Measurements from ENCODE around the gene ZBED5. TPM values are rescaled to one million over a fixed set of nuclear protein-coding genes. Genes with fewer than 3 reads are reported as not detected.

The ZBED5 gene
- total and polyA plus RNA-seq, 4 donors = 5.4 to 10.7 (median 10.1) TPM

- TF ChIP-seq CTCF (IDR thresholded peaks at IDR 0.05; ENCODE audit: low read depth, low read length, missing input control) = no peak
Observed at GRCh38 chr11:10875430-10876021, 17.7 kb upstream of the ZBED5 start (continued).

- H3K36me3 ChIP-seq (ENCODE audit: control insufficient read depth in 4 of 4, insufficient read depth in 3 of 4, low read depth in 1 of 4, low read length in 3 of 4) = no peaks in the 10 kb centered on the region
- H3K9ac ChIP-seq (ENCODE audit: low read depth in 1 of 2, low read length in 2 of 2) = no peak overlapping the region
- TF ChIP-seq SP1 (IDR thresholded peaks at IDR 0.05) = no peak
- TF ChIP-seq TAF1 (conservative IDR thresholded peaks at IDR 0.05) = no peak
- TF ChIP-seq FOXA1 (IDR thresholded peaks at IDR 0.05) = no peak
- no peak for TF ChIP-seq YY1 (IDR thresholded peaks at IDR 0.05)
- TF ChIP-seq RXRA (IDR thresholded peaks at IDR 0.05) = no peak
- no peak for TF ChIP-seq JUND (IDR thresholded peaks at IDR 0.05)
- TF ChIP-seq REST (IDR thresholded peaks at IDR 0.05) = no peak
- TF ChIP-seq RAD21 (IDR thresholded peaks at IDR 0.05) = no peak
- TF ChIP-seq CTCF (IDR thresholded peaks at IDR 0.05; ENCODE audit: low read depth, low read length, missing input control) = no peak
- TF ChIP-seq ATF3 (IDR thresholded peaks at IDR 0.05) = no peak
- TF ChIP-seq GABPA (IDR thresholded peaks at IDR 0.05 in 1 of 2, conservative IDR thresholded peaks at IDR 0.05 in 1 of 2) = no peak
- TF ChIP-seq FOXA2 (IDR thresholded peaks at IDR 0.05) = no peak
- no peak for TF ChIP-seq HNF4G (IDR thresholded peaks at IDR 0.05)
- no peak for TF ChIP-seq EGR1 (IDR thresholded peaks at IDR 0.05; ENCODE audit: low read depth in 2 of 2)
- no peak for TF ChIP-seq ZBTB33 (IDR thresholded peaks at IDR 0.05)
- TF ChIP-seq HNF4A (conservative IDR thresholded peaks at IDR 0.05) = no peak
- TF ChIP-seq MAX (IDR thresholded peaks at IDR 0.05) = no peak
- no peak overlapping the region for H3K4me3 ChIP-seq (ENCODE audit: low read depth in 1 of 3, low read length in 3 of 3)
- H3K4me1 ChIP-seq (ENCODE audit: control insufficient read depth in 4 of 4, insufficient read depth in 4 of 4, low read length in 3 of 4) = no peaks in the 10 kb centered on the region
- H3K27me3 ChIP-seq (ENCODE audit: control insufficient read depth in 4 of 4, insufficient read depth in 4 of 4, low read length in 3 of 4) = no peaks in the 10 kb centered on the region
- WGBS = 97% methylated on average over 2 of the region's 2 CpGs
- H3K27ac ChIP-seq (ENCODE audit: low read depth in 1 of 2, low read length in 2 of 2) = no peak overlapping the region
- peaks cover 0 to 1% (median 0%) of the 10 kb centered on the region in 4 donors for H3K9me3 ChIP-seq (ENCODE audit: control insufficient read depth in 4 of 4, low read length in 3 of 4)
- DNase-seq (ENCODE audit: low spot score) = no peak
Observed at GRCh38 chr11:10872097-10872496, 14.2 kb upstream of the ZBED5 start.
